Common myeloid progenitor, CD34-positive (primary cell): ENCODE measurements around the gene PHKA2.

ENCODE experiments used
- CTCF ChIA-PET: fragments of 350-600 bp; sonication (Branson Sonifier 250); formaldehyde crosslinking; loops from one replicate; lab custom pipeline; 2021; ENCODE audit warnings: antibody characterized with exemption; lab: Charles Lee
- POLR2A ChIA-PET: fragments of 350-600 bp; sonication (Branson Sonifier 250); formaldehyde crosslinking; loops from one replicate; lab custom pipeline; 2021; ENCODE audit warnings: antibody characterized with exemption; lab: Charles Lee
- DNase-seq, 3 donors: peaks; one replicate each; pipeline versions ENCODE4 v3.0.0 to v3.0.0-alpha.2; 2013
- H3K27ac ChIP-seq, 2 experiments: 1 replicate in 1 of 2; 2 replicates in 1 of 2; pipeline ENCODE4 v1.7.0; 2013; ENCODE audit warnings: inconsistent platforms in 2 of 2, low read length in 2 of 2, mild to moderate bottlenecking in 2 of 2, low read depth in 1 of 2, moderate library complexity in 1 of 2; ENCODE audit not compliant: severe bottlenecking in 2 of 2, insufficient read depth in 1 of 2, poor library complexity in 1 of 2
- H3K27me3 ChIP-seq, 5 experiments: replicated peaks in 2 of 5; 1 replicate in 3 of 5; 2 replicates in 2 of 5; pipeline versions ENCODE4 v1.6.1 to v1.7.0; 2013; ENCODE audit warnings: low read length in 4 of 5, mild to moderate bottlenecking in 2 of 5, moderate library complexity in 2 of 5, inconsistent platforms in 1 of 5; ENCODE audit not compliant: insufficient read depth in 5 of 5, control insufficient read depth in 4 of 5
- H3K36me3 ChIP-seq, 4 experiments: 1 replicate in 2 of 4; 2 replicates in 2 of 4; pipeline versions ENCODE4 v1.6.1 to v1.7.0; 2013; ENCODE audit warnings: low read length in 3 of 4, control low read depth in 1 of 4, mild to moderate bottlenecking in 1 of 4; ENCODE audit not compliant: control insufficient read depth in 4 of 4, insufficient read depth in 4 of 4
- H3K4me1 ChIP-seq, 4 experiments: 1 replicate in 3 of 4; 2 replicates in 1 of 4; pipeline versions ENCODE4 v1.6.1 to v1.7.1; 2013; ENCODE audit warnings: low read length in 3 of 4, mild to moderate bottlenecking in 3 of 4, control low read depth in 1 of 4, inconsistent platforms in 1 of 4, moderate library complexity in 1 of 4; ENCODE audit not compliant: control insufficient read depth in 4 of 4, insufficient read depth in 4 of 4; ENCODE audit errors: control extremely low read depth in 1 of 4
- H3K4me3 ChIP-seq, 7 experiments: 1 replicate in 4 of 7; 2 replicates in 3 of 7; pipeline versions ENCODE4 v1.5.1 to v1.7.0; 2013; ENCODE audit warnings: mild to moderate bottlenecking in 7 of 7, low read length in 6 of 7, moderate library complexity in 6 of 7, inconsistent platforms in 2 of 7, low read depth in 2 of 7, control low read depth in 1 of 7; ENCODE audit not compliant: insufficient read depth in 4 of 7, control insufficient read depth in 1 of 7; ENCODE audit errors: extremely low read depth in 1 of 7
- H3K9me3 ChIP-seq, 5 experiments: 1 replicate in 4 of 5; 2 replicates in 1 of 5; pipeline versions ENCODE4 v1.6.1 to v1.7.1; 2013; ENCODE audit warnings: low read length in 4 of 5, mild to moderate bottlenecking in 2 of 5, inconsistent platforms in 1 of 5, low read depth in 1 of 5, moderate library complexity in 1 of 5; ENCODE audit not compliant: control insufficient read depth in 4 of 5, insufficient read depth in 2 of 5; ENCODE audit errors: control extremely low read depth in 1 of 5
- WGBS: methylation state at CpG from one replicate; pipeline ENCODE4 v1.1.5; 2013; ENCODE audit not compliant: insufficient coverage; 5-methylcytosine and 5-hydroxymethylcytosine counted together

The PHKA2 gene

GRCh38 chrX:18924507-18925088 lies 59.3 kb downstream of the PHKA2 start:
- Histone ChIP-seq H3K27me3 (no peaks in the 10 kb centered on the region), H3K27ac (no peak overlapping the region), H3K4me3 (no peak overlapping the region), H3K36me3 (peaks cover 7 to 36% (median 20%) of the 10 kb centered on the region in 4 experiments), H3K9me3 (no peaks in the 10 kb centered on the region), H3K4me1 (no peaks in the 10 kb centered on the region)
- 84% methylated on average over 6 of the region's 6 CpGs for WGBS
- ChIA-PET CTCF (interaction anchor here (1.7 kb wide), 1 partner anchor 544 kb away, joined by 4 read pairs; no protein-coding TSS in a partner anchor), POLR2A (no interaction called here)
- no peak for DNase-seq

DNA sequence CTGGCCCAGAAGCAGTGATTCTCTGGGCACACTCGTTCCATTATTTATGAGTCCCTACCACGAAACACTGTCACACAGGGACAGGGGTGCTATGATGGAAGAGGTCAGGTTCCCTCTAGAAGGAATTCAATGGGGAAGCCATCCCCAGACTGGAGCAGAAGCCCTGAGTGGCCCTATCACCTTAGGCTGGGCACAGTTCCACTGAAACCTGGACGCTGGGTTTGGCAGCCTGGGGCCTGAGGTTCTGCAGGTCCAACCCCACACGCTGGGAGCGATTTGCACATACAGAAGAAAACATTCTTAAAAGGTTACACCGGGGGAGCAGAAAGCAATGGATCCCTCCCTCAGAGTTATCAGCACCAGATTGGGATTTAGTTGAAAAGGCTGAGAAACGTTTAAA lies 63.3 kb downstream of the PHKA2 start:
- no peak overlapping the region for H3K27ac ChIP-seq
- POLR2A ChIA-PET: no interaction called here
- no peak for DNase-seq
- no peak overlapping the region for H3K4me3 ChIP-seq
- H3K4me1 ChIP-seq: no peaks in the 10 kb centered on the region
- CTCF ChIA-PET: no interaction called here
- peaks cover 0 to 12% (median 4%) of the 10 kb centered on the region in 5 experiments for H3K9me3 ChIP-seq
- no peaks in the 10 kb centered on the region for H3K27me3 ChIP-seq
- WGBS: 94% methylated on average over 6 of the region's 7 CpGs
- H3K36me3 ChIP-seq: peaks cover 6 to 49% (median 22%) of the 10 kb centered on the region in 4 experiments

DNA sequence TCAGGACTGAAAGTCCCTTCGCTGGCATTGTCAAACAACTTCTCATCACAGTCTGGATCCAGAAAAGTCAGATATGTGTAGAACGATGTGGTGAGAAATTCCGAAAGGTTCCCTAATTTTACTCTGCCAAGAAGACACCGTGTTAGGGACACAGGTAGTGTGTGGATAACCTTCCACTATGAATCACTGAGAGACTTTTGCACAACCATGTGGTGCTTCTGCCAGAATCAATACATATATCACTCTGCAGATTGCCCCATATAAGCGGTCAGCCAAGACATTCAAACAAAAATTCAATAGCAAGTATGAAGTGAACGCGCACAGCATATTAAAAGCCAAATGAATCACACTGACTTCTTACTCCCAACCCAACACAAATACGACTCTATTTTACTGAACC lies 63.8 kb downstream of the PHKA2 start:
- H3K4me3 ChIP-seq: no peak overlapping the region
- no peaks in the 10 kb centered on the region for H3K4me1 ChIP-seq
- DNase-seq: no peak
- POLR2A ChIA-PET: no interaction called here
- peaks cover 4 to 45% (median 18%) of the 10 kb centered on the region in 4 experiments for H3K36me3 ChIP-seq
- WGBS: 95% methylated on average over 6 of the region's 8 CpGs
- no peak overlapping the region for H3K27ac ChIP-seq
- H3K9me3 ChIP-seq: peaks cover 0 to 12% (median 4%) of the 10 kb centered on the region in 5 experiments
- no peaks in the 10 kb centered on the region for H3K27me3 ChIP-seq
- CTCF ChIA-PET: no interaction called here

DNA sequence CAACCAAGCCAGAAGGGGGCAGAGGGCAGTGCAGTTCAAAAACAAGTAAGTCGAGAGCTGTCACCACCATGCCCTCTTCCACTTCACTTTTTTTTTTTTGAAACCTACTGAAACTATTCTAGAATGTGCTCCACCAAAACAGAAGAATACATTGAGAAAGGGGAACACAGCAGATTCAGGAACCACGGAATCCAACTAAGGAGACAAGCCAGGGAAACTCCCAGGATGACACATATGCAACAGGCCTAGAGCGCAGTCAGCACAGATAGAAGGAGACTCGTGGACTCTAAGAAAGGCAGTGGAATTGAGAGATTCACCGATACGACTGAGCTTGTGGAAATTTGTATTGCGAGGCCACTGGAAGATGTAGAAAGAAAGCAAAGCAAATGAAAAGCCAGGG lies 66.1 kb downstream of the PHKA2 start:
- Histone ChIP-seq H3K9me3 (peaks cover 0 to 12% (median 4%) of the 10 kb centered on the region in 5 experiments), H3K4me3 (no peak overlapping the region), H3K27ac (no peak overlapping the region), H3K36me3 (peaks cover 3 to 41% (median 14%) of the 10 kb centered on the region in 4 experiments), H3K4me1 (no peaks in the 10 kb centered on the region), H3K27me3 (no peaks in the 10 kb centered on the region)
- CTCF ChIA-PET: no interaction called here
- DNase-seq: no peak
- POLR2A ChIA-PET: no interaction called here
- WGBS: 94% methylated on average over 6 of the region's 7 CpGs

GRCh38 chrX:18906286-18906685 lies 77.6 kb downstream of the PHKA2 start:
- ChIA-PET CTCF (no interaction called here), POLR2A (no interaction called here)
- Histone ChIP-seq H3K9me3 (no peaks in the 10 kb centered on the region), H3K27me3 (peaks cover 0 to 4% (median 0%) of the 10 kb centered on the region in 5 experiments), H3K4me3 (no peak overlapping the region), H3K4me1 (no peaks in the 10 kb centered on the region), H3K36me3 (peaks cover 4 to 49% (median 20%) of the 10 kb centered on the region in 4 experiments), H3K27ac (no peak overlapping the region)
- WGBS: 97% methylated on average over 10 of the region's 12 CpGs
- DNase-seq: no peak

GRCh38 chrX:18900401-18900976 lies 83.4 kb downstream of the PHKA2 start:
- ChIA-PET CTCF (no interaction called here), POLR2A (no interaction called here)
- Histone ChIP-seq H3K4me1 (no peaks in the 10 kb centered on the region), H3K4me3 (no peak overlapping the region), H3K9me3 (no peaks in the 10 kb centered on the region), H3K36me3 (peaks cover 2 to 29% (median 17%) of the 10 kb centered on the region in 4 experiments), H3K27ac (no peak overlapping the region), H3K27me3 (peaks cover 0 to 4% (median 0%) of the 10 kb centered on the region in 5 experiments)
- no peak for DNase-seq
- WGBS: 91% methylated on average over 13 of the region's 15 CpGs

- POLR2A ChIA-PET: no interaction called here
- peak in 2 of 3 donors; percentile 15 to 31 for DNase-seq
- CTCF ChIA-PET: interaction anchor here (1.0 kb wide), 1 partner anchor 12 kb away, joined by 3 read pairs; no protein-coding TSS in a partner anchor
- H3K36me3 ChIP-seq: peaks cover 2 to 27% (median 16%) of the 10 kb centered on the region in 4 experiments
- WGBS: 76% methylated on average over 12 of the region's 13 CpGs
- no peak overlapping the region for H3K27ac ChIP-seq
- no peaks in the 10 kb centered on the region for H3K4me1 ChIP-seq
- H3K27me3 ChIP-seq: peaks cover 0 to 4% (median 0%) of the 10 kb centered on the region in 5 experiments
- no peak overlapping the region for H3K4me3 ChIP-seq
- no peaks in the 10 kb centered on the region for H3K9me3 ChIP-seq
These were observed 84.0 kb downstream of the PHKA2 start for GRCh38 chrX:18899796-18900380.
